Sigmoid colon (tissue), 7 donors: ENCODE results near the gene HECTD1. TPM values are rescaled to one million over a fixed set of nuclear protein-coding genes. Genes with fewer than 3 reads are reported as not detected.

Experiments used
- DNase-seq: peaks from one replicate; pipeline ENCODE4 v3.0.0-alpha.2; 2019
- H3K27ac ChIP-seq, 4 donors: fragments of 200-600 bp; sonication (generic); one replicate each; pipeline ENCODE4 v1.5.1; 2016 to 2019; ENCODE audit warnings: mild to moderate bottlenecking in 1 of 4
- H3K27me3 ChIP-seq, 3 donors: fragments of 200-600 bp; sonication (generic); one replicate each; pipeline ENCODE4 v1.5.1; 2019; ENCODE audit warnings: mild to moderate bottlenecking in 1 of 3
- H3K36me3 ChIP-seq, 4 donors: fragments of 200-600 bp; sonication (generic); one replicate each; pipeline ENCODE4 v1.5.1; 2016 to 2019
- H3K4me1 ChIP-seq, 4 donors: fragments of 200-600 bp; sonication (generic); one replicate each; pipeline ENCODE4 v1.5.1; 2017 to 2019
- H3K4me3 ChIP-seq, 4 donors: fragments of 200-600 bp; sonication (generic); one replicate each; pipeline ENCODE4 v1.5.1; 2017 to 2019; ENCODE audit warnings: mild to moderate bottlenecking in 2 of 4, moderate library complexity in 1 of 4
- H3K9me3 ChIP-seq, 4 donors: fragments of 200-600 bp in 3 of 4; sonication (generic) in 3 of 4; one replicate each; pipeline versions ENCODE4 v1.5.1 to v1.6.1; 2013 to 2019
- EP300 ChIP-seq, 4 donors: sonication (generic); formaldehyde crosslinking; IDR thresholded peaks; one replicate each; pipeline ENCODE4 v1.6.1; 2017; ENCODE audit warnings: antibody characterized with exemption in 4 of 4
- POLR2A ChIP-seq, 2 donors: fragments of 450-650 bp; IDR thresholded peaks; one replicate each; pipeline ENCODE4 v1.6.1; 2016; ENCODE audit warnings: antibody characterized with exemption in 2 of 2, mild to moderate bottlenecking in 2 of 2, moderate library complexity in 2 of 2
- POLR2AphosphoS5 ChIP-seq, 4 donors: sonication (generic); formaldehyde crosslinking; IDR thresholded peaks; one replicate each; pipeline ENCODE4 v1.6.1; 2017; ENCODE audit warnings: antibody characterized with exemption in 4 of 4
- WGBS, 2 donors: extraction: QIAGEN DNeasy Blood & Tissue Kit; methylation state at CpG; one replicate each; pipeline ENCODE4 v1.1.7; 2013; 5-methylcytosine and 5-hydroxymethylcytosine counted together
- intact Hi-C: fragments of 100-400 bp; cut with DNase I; formaldehyde crosslinking; loops from one replicate; pipeline ENCODE4 v1.15.1; 2023
- polyA plus RNA-seq, 3 donors: library from polyadenylated mRNA; stranded (reverse); fragments of 200-250 nt; gene quantifications; one replicate each; pipeline ENCODE4 v1.2.3, GENCODE V29; 2013
- total RNA-seq, 4 donors: library from RNA; depleted of rRNA; stranded (reverse); fragments of >200 nt; gene quantifications; one replicate each; pipeline ENCODE4 v1.1.0, GENCODE V29; 2016
- TF ChIP-seq, protein P1 (sequence below), 4 experiments: fragments of 450-650 bp in 3 of 4; fragments of 200-600 bp in 1 of 4; IDR thresholded peaks; one replicate each; pipeline ENCODE4 v1.5.1; 2016 to 2019; ENCODE audit warnings: antibody characterized with exemption in 4 of 4, mild to moderate bottlenecking in 3 of 4, moderate library complexity in 2 of 4
- donor health status: healthy with polysubstance abuse.
- donor health status: Bipolar disorder and iron deficiency.
- donor health status: healthy.

HECTD1 gene
- total and polyA plus RNA-seq, 7 donors = 30.0 to 186 (median 152) TPM

GRCh38 chr14:31133133-31133532 lies 74.5 kb downstream of the HECTD1 start:
- Histone ChIP-seq H3K9me3 (no peaks in the 10 kb centered on the region), H3K27ac (no peak overlapping the region), H3K27me3 (no peaks in the 10 kb centered on the region), H3K36me3 (peaks cover 7 to 95% (median 35%) of the 10 kb centered on the region in 4 donors), H3K4me1 (no peaks in the 10 kb centered on the region), H3K4me3 (no peak overlapping the region)
- intact Hi-C loops = no loop called here
- WGBS, 2 donors = 80 to 92% methylated on average over 6 of the region's 6 CpGs
- DNase-seq = no peak
- TF ChIP-seq POLR2A (IDR thresholded peaks at IDR 0.05) (no peak), EP300 (IDR thresholded peaks at IDR 0.05) (no peak), POLR2AphosphoS5 (IDR thresholded peaks at IDR 0.05) (no peak)
- TF ChIP-seq, protein P1, sequence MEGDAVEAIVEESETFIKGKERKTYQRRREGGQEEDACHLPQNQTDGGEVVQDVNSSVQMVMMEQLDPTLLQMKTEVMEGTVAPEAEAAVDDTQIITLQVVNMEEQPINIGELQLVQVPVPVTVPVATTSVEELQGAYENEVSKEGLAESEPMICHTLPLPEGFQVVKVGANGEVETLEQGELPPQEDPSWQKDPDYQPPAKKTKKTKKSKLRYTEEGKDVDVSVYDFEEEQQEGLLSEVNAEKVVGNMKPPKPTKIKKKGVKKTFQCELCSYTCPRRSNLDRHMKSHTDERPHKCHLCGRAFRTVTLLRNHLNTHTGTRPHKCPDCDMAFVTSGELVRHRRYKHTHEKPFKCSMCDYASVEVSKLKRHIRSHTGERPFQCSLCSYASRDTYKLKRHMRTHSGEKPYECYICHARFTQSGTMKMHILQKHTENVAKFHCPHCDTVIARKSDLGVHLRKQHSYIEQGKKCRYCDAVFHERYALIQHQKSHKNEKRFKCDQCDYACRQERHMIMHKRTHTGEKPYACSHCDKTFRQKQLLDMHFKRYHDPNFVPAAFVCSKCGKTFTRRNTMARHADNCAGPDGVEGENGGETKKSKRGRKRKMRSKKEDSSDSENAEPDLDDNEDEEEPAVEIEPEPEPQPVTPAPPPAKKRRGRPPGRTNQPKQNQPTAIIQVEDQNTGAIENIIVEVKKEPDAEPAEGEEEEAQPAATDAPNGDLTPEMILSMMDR (IDR thresholded peaks at IDR 0.05) = no peak

GRCh38 chr14:31128601-31129526 lies 78.7 kb downstream of the HECTD1 start:
- no peak overlapping the region for H3K4me3 ChIP-seq

DNA sequence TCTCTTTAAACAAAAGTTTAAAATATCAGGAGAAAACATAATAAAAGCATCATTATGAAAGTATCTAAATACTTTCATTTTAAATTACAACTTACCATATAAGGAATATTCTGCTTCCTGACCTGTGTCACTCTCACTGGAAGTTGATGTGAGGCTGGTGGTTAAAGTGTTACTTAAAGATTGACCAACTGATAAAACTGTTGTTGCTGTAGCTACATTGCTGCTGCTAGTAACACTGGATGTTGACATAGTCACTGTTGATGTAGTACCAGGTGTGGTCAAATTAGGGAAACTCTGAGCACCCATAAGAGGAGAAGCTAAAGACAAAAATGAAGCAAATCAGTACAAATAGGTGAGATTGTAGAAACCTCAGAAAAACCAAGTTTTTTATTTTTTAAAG lies 79.9 kb downstream of the HECTD1 start:
- intact Hi-C loops = loop anchor here (10.0 kb wide), 1 partner anchor 227 kb away; no protein-coding TSS in a partner anchor
- Histone ChIP-seq H3K9me3 (no peaks in the 10 kb centered on the region), H3K4me3 (no peak overlapping the region), H3K27me3 (no peaks in the 10 kb centered on the region), H3K27ac (no peak overlapping the region), H3K4me1 (no peaks in the 10 kb centered on the region), H3K36me3 (peaks cover 13 to 87% (median 18%) of the 10 kb centered on the region in 4 donors)
- no peak for DNase-seq
- TF ChIP-seq POLR2A (IDR thresholded peaks at IDR 0.05) (no peak), POLR2AphosphoS5 (IDR thresholded peaks at IDR 0.05) (no peak), EP300 (IDR thresholded peaks at IDR 0.05) (no peak)
- TF ChIP-seq, protein P1 (IDR thresholded peaks at IDR 0.05) = no peak

More at GRCh38 chr14:31128601-31129526, 78.7 kb downstream of the HECTD1 start:
- Histone ChIP-seq H3K27ac (no peak overlapping the region), H3K4me1 (no peaks in the 10 kb centered on the region), H3K9me3 (no peaks in the 10 kb centered on the region), H3K27me3 (no peaks in the 10 kb centered on the region), H3K36me3 (peaks cover 13 to 88% (median 23%) of the 10 kb centered on the region in 4 donors)
- DNase-seq = no peak
- intact Hi-C loops = loop anchor here (10.0 kb wide), 1 partner anchor 226 kb away; no protein-coding TSS in a partner anchor
- TF ChIP-seq, protein P1 (IDR thresholded peaks at IDR 0.05) = no peak
- TF ChIP-seq POLR2AphosphoS5 (IDR thresholded peaks at IDR 0.05) (no peak), EP300 (IDR thresholded peaks at IDR 0.05) (no peak), POLR2A (IDR thresholded peaks at IDR 0.05) (no peak)
- WGBS, 2 donors = 87 to 89% methylated on average over 18 of the region's 18 CpGs

DNA sequence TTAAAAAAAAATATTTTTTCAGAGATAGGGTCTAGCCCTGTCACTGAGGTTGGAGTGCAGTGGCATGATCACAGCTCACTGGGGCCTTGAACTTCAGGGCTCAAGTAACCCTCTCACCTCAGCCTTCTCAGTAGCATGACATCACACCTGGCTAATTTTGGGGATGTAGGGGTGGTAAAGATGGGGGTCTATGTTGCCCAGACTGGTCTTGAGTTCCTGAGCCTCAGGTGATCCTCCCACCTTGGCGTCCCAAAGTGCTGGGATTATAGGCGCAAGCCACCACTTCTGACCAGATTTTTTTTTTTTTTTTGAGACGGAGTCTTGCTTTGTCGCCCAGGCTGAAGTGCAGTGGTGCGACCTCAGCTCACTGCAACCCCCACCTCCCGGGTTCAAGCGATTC lies 80.9 kb downstream of the HECTD1 start:
- no peak overlapping the region for H3K27ac ChIP-seq
- H3K4me3 ChIP-seq = no peak overlapping the region
- H3K36me3 ChIP-seq = peaks cover 23 to 88% (median 27%) of the 10 kb centered on the region in 4 donors
- TF ChIP-seq, protein P1 (IDR thresholded peaks at IDR 0.05) = no peak
- TF ChIP-seq EP300 (IDR thresholded peaks at IDR 0.05) = no peak
- no peaks in the 10 kb centered on the region for H3K4me1 ChIP-seq
- no peak for DNase-seq
- H3K27me3 ChIP-seq = no peaks in the 10 kb centered on the region
- intact Hi-C loops = loop anchor here (10.0 kb wide), 1 partner anchor 228 kb away; no protein-coding TSS in a partner anchor
- H3K9me3 ChIP-seq = no peaks in the 10 kb centered on the region
- 91 to 95% methylated on average over 7 of the region's 7 CpGs for WGBS, 2 donors
